Lung (tissue), 12 donors: ENCODE data around the gene ADGRG6. TPM values are rescaled to one million over a fixed set of nuclear protein-coding genes. Genes with fewer than 3 reads are reported as not detected.

Experiments
- ATAC-seq: fragments of 200-7000 bp; cut with Tn5 transposase; one replicate; pipeline ENCODE4 v1.9.1; 2020; ENCODE audit warnings: moderate number of reproducible peaks; ENCODE audit not compliant: insufficient read depth, low FRiP score
- DNase-seq, 3 donors: peaks; one replicate each; pipeline ENCODE4 v3.0.0-alpha.2; 2013 to 2017
- H3K27ac ChIP-seq, 2 donors: one replicate each; pipeline ENCODE4 v1.5.1; 2013; ENCODE audit warnings: mild to moderate bottlenecking in 2 of 2, moderate library complexity in 2 of 2, control low read depth in 1 of 2, inconsistent platforms in 1 of 2, low read depth in 1 of 2, low read length in 1 of 2
- H3K27me3 ChIP-seq, 3 donors: one replicate each; pipeline ENCODE4 v1.5.1; 2013; ENCODE audit warnings: low read length in 2 of 3; ENCODE audit not compliant: control insufficient read depth in 3 of 3, insufficient read depth in 3 of 3
- H3K36me3 ChIP-seq, 4 donors: one replicate each; pipeline ENCODE4 v1.5.1; 2013; ENCODE audit warnings: low read length in 4 of 4, mild to moderate bottlenecking in 1 of 4, moderate library complexity in 1 of 4; ENCODE audit not compliant: control insufficient read depth in 4 of 4, insufficient read depth in 4 of 4
- H3K4me1 ChIP-seq, 5 donors: one replicate each; pipeline ENCODE4 v1.5.1; 2013; ENCODE audit warnings: low read length in 5 of 5, mild to moderate bottlenecking in 2 of 5, moderate library complexity in 1 of 5; ENCODE audit not compliant: control insufficient read depth in 5 of 5, insufficient read depth in 5 of 5
- H3K4me3 ChIP-seq: one replicate; pipeline ENCODE4 v1.5.1; 2013; ENCODE audit warnings: mild to moderate bottlenecking, control low read depth, moderate library complexity
- H3K9ac ChIP-seq, 2 donors: one replicate each; pipeline ENCODE4 v1.5.1; 2013; ENCODE audit warnings: low read length in 2 of 2, control low read depth in 1 of 2; ENCODE audit not compliant: insufficient read depth in 1 of 2
- H3K9me3 ChIP-seq, 4 donors: one replicate each; pipeline ENCODE4 v1.5.1; 2013; ENCODE audit warnings: low read length in 3 of 4, mild to moderate bottlenecking in 1 of 4, moderate library complexity in 1 of 4; ENCODE audit not compliant: control insufficient read depth in 4 of 4, insufficient read depth in 3 of 4
- WGBS, 2 donors: extraction: QIAGEN DNeasy Blood & Tissue Kit; methylation state at CpG; one replicate each; pipeline ENCODE4 v1.1.7; 2013; 5-methylcytosine and 5-hydroxymethylcytosine counted together
- polyA plus RNA-seq, 2 donors: library from polyadenylated mRNA; stranded (reverse); fragments of 200-250 nt; gene quantifications; one replicate each; pipeline ENCODE4 v1.2.1, GENCODE V29; 2013
- total RNA-seq, 2 donors: library from RNA; depleted of rRNA in 1 of 2; stranded (reverse); fragments of >200 nt in 1 of 2; gene quantifications; one replicate each; pipeline ENCODE4 v1.2.1, GENCODE V29; 2014 to 2021
- TF ChIP-seq, protein P1 (sequence below): IDR thresholded peaks from 2 replicates; pipeline ENCODE4 v1.5.1; 2012; ENCODE audit warnings: mild to moderate bottlenecking; ENCODE audit errors: control extremely low read depth, extremely low read depth
- donor health status: control.
- donor health status: control.
- donor health status: Bipolar disorder and iron deficiency.
- donor health status: healthy.
- donor health status: DM: yes; HTN: yes; CAD: no.

Gene ADGRG6
- total and polyA plus RNA-seq, 4 donors, result 6.4 to 177 (median 12.9) TPM

DNA sequence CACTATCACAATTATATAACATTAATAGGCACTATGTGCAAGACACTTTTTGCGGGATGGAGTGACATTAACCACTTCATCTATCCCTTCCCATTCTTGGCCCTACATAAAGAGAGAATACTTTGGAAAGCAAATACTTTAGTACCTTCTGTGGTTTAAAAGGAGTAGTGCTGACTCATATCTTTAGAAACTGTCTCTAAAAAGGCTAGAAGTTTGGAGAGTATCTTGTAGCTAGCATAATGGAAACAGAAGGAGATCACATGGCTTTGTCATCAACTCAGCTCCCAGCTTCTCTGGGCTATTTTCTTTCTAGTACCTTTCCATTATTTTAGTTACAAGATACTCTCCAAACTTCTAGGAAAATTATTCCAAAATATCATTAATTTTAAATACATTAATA is 157.5 kb downstream of the ADGRG6 start:
- TF ChIP-seq, protein P1, sequence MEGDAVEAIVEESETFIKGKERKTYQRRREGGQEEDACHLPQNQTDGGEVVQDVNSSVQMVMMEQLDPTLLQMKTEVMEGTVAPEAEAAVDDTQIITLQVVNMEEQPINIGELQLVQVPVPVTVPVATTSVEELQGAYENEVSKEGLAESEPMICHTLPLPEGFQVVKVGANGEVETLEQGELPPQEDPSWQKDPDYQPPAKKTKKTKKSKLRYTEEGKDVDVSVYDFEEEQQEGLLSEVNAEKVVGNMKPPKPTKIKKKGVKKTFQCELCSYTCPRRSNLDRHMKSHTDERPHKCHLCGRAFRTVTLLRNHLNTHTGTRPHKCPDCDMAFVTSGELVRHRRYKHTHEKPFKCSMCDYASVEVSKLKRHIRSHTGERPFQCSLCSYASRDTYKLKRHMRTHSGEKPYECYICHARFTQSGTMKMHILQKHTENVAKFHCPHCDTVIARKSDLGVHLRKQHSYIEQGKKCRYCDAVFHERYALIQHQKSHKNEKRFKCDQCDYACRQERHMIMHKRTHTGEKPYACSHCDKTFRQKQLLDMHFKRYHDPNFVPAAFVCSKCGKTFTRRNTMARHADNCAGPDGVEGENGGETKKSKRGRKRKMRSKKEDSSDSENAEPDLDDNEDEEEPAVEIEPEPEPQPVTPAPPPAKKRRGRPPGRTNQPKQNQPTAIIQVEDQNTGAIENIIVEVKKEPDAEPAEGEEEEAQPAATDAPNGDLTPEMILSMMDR, result no peak
- Histone ChIP-seq H3K4me1 (peaks cover 0 to 3% (median 0%) of the 10 kb centered on the region in 5 donors), H3K9me3 (peaks cover 0 to 4% (median 0%) of the 10 kb centered on the region in 4 donors), H3K27me3 (no peaks in the 10 kb centered on the region), H3K9ac (no peak overlapping the region), H3K36me3 (no peaks in the 10 kb centered on the region), H3K27ac (no peak overlapping the region), H3K4me3 (no peak overlapping the region)
- DNase-seq, result no peak
- no peak for ATAC-seq
- 89 to 90% methylated on average over 1 of the region's 1 CpG for WGBS, 2 donors

GRCh38 chr6:142462260-142462659 is 160.5 kb downstream of the ADGRG6 start:
- ATAC-seq, result no peak
- Histone ChIP-seq H3K9ac (no peak overlapping the region), H3K27me3 (no peaks in the 10 kb centered on the region), H3K4me1 (peaks cover 0 to 3% (median 0%) of the 10 kb centered on the region in 5 donors), H3K36me3 (no peaks in the 10 kb centered on the region), H3K4me3 (no peak overlapping the region), H3K9me3 (peaks cover 0 to 4% (median 0%) of the 10 kb centered on the region in 4 donors), H3K27ac (no peak overlapping the region)
- no peak for DNase-seq
- WGBS, 2 donors, result 95 to 96% methylated on average over 2 of the region's 2 CpGs
- TF ChIP-seq, protein P1, result no peak

- Histone ChIP-seq H3K4me3 (no peak overlapping the region), H3K27me3 (peaks cover 0 to under 1% (median 0%) of the 10 kb centered on the region in 3 donors), H3K36me3 (no peaks in the 10 kb centered on the region), H3K4me1 (peaks cover 0 to 2% (median 0%) of the 10 kb centered on the region in 5 donors), H3K9me3 (peaks cover 0 to 4% (median 1%) of the 10 kb centered on the region in 4 donors), H3K27ac (no peak overlapping the region), H3K9ac (no peak overlapping the region)
- DNase-seq (no peak), ATAC-seq (no peak)
- TF ChIP-seq, protein P1, result no peak
- WGBS, 2 donors, result 90 to 95% methylated on average over 6 of the region's 6 CpGs
Observed at GRCh38 chr6:142463988-142464387, 162.2 kb downstream of the ADGRG6 start.

DNA sequence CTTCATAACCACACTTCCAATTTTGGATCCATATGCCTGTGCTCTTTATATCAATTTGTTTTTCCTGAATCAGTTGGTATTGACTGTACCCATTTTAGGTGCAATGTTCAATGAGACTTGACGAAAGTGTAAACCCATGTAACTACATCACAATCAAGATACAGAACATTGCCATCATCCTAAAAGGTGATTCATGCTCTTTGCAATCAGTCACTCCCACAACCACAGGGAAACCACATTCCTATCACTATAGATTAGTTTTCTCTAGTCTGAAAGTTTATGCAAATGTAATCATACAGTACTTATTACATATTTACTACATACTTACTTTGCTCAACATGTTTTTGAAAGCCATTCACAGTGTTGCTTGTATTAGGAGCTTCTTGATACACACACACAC is 167.4 kb downstream of the ADGRG6 start:
- H3K9ac ChIP-seq, result no peak overlapping the region
- ATAC-seq (no peak), DNase-seq (no peak)
- TF ChIP-seq, protein P1, result no peak
- no peaks in the 10 kb centered on the region for H3K36me3 ChIP-seq
- WGBS, 2 donors, result 84 to 96% methylated on average over 1 of the region's 1 CpG
- peaks cover 0 to 2% (median 0%) of the 10 kb centered on the region in 5 donors for H3K4me1 ChIP-seq
- peaks cover 0 to 2% (median 0%) of the 10 kb centered on the region in 4 donors for H3K9me3 ChIP-seq
- no peak overlapping the region for H3K27ac ChIP-seq
- H3K4me3 ChIP-seq, result no peak overlapping the region
- peaks cover 0 to 3% (median 0%) of the 10 kb centered on the region in 3 donors for H3K27me3 ChIP-seq
